Neural progenitor cell (in vitro differentiated cells): ENCODE results near the gene SLC17A1. TPM values are rescaled to one million over a fixed set of nuclear protein-coding genes. Genes with fewer than 3 reads are reported as not detected.

Source experiments
- DNase-seq: peaks from one replicate; pipeline ENCODE4 v3.0.0-alpha.2; 2016; ENCODE audit warnings: low spot score
- H2AFZ ChIP-seq: fragments of 200-600 bp; sonication (generic); replicated peaks from 2 replicates; pipeline ENCODE4 v1.6.1; 2016; ENCODE audit warnings: antibody characterized with exemption
- H3F3A ChIP-seq: fragments of 200-600 bp; sonication (generic); 2 replicates; pipeline ENCODE4 v1.6.1; 2016; ENCODE audit warnings: antibody characterized with exemption, low read depth
- H3K27ac ChIP-seq: fragments of 200-600 bp; sonication (generic); 2 replicates; pipeline ENCODE4 v1.5.1; 2016; ENCODE audit warnings: mild to moderate bottlenecking
- H3K27me3 ChIP-seq: fragments of 200-600 bp; sonication (generic); 2 replicates; pipeline ENCODE4 v1.6.1; 2016; ENCODE audit warnings: mild to moderate bottlenecking, moderate library complexity
- H3K36me3 ChIP-seq: fragments of 200-600 bp; sonication (generic); 2 replicates; pipeline ENCODE4 v1.5.1; 2016
- H3K4me1 ChIP-seq: fragments of 200-600 bp; sonication (generic); 2 replicates; pipeline ENCODE4 v1.6.1; 2016; ENCODE audit warnings: mixed run types
- H3K4me2 ChIP-seq: fragments of 200-600 bp; sonication (generic); 2 replicates; pipeline ENCODE4 v1.6.1; 2016
- H3K4me3 ChIP-seq: fragments of 200-600 bp; sonication (generic); 2 replicates; pipeline ENCODE4 v1.5.1; 2016
- H3K79me2 ChIP-seq: fragments of 200-600 bp; sonication (generic); 2 replicates; pipeline ENCODE4 v1.6.1; 2016; ENCODE audit warnings: low read depth
- H3K9ac ChIP-seq: fragments of 200-600 bp; sonication (generic); 2 replicates; pipeline ENCODE4 v1.6.1; 2016
- H3K9me3 ChIP-seq: fragments of 200-600 bp; sonication (generic); 2 replicates; pipeline ENCODE4 v1.5.1; 2016; ENCODE audit warnings: low read depth
- H4K20me1 ChIP-seq: fragments of 200-600 bp; sonication (generic); 2 replicates; pipeline ENCODE4 v1.6.1; 2016; ENCODE audit warnings: low read depth
- H3K27ac Mint-ChIP-seq: 3 replicates; pipeline ENCODE4 v1.8.0; 2021; ENCODE audit warnings: mixed read lengths
- H3K27me3 Mint-ChIP-seq: 2 replicates; pipeline ENCODE4 v1.8.0; 2022; ENCODE audit warnings: low read depth, mild to moderate bottlenecking, inconsistent platforms, moderate library complexity, mixed read lengths; ENCODE audit not compliant: insufficient read depth
- H3K36me3 Mint-ChIP-seq: 3 replicates; pipeline ENCODE4 v1.8.0; 2021; ENCODE audit warnings: mixed read lengths
- H3K4me1 Mint-ChIP-seq: 3 replicates; pipeline ENCODE4 v1.8.0; 2021; ENCODE audit warnings: mixed read lengths
- H3K4me3 Mint-ChIP-seq: 3 replicates; pipeline ENCODE4 v1.8.0; 2021; ENCODE audit warnings: mild to moderate bottlenecking, moderate library complexity, mixed read lengths
- H3K9me3 Mint-ChIP-seq: 3 replicates; pipeline ENCODE4 v1.8.0; 2020; ENCODE audit warnings: mixed read lengths
- CTCF ChIP-seq: fragments of 200-600 bp; sonication (generic); IDR thresholded peaks from 2 replicates; pipeline ENCODE4 v1.5.1; 2017; ENCODE audit warnings: antibody characterized with exemption, mild to moderate bottlenecking
- EZH2 ChIP-seq: fragments of 200-600 bp; sonication (generic); IDR thresholded peaks from 2 replicates; pipeline ENCODE4 v1.6.1; 2017; ENCODE audit warnings: antibody characterized with exemption, mild to moderate bottlenecking, moderate library complexity
- EZH2phosphoT487 ChIP-seq: fragments of 200-600 bp; sonication (generic); IDR thresholded peaks from 2 replicates; pipeline ENCODE4 v1.6.1; 2017; ENCODE audit warnings: antibody characterized with exemption
- total RNA-seq: library from RNA; depleted of rRNA; stranded (reverse); fragments of >200 nt; gene quantifications from 2 replicates; pipeline ENCODE4 v1.2.3, GENCODE V29; 2015; ENCODE audit warnings: low replicate concordance

The SLC17A1 gene
- total RNA-seq, 1 donor from 2014 or later = not detected

- Histone ChIP-seq H3K4me3 (no peak overlapping the region), H3K9me3 (no peaks in the 10 kb centered on the region), H3K9ac (no peak overlapping the region), H3K36me3 (no peaks in the 10 kb centered on the region), H3F3A (no peaks in the 10 kb centered on the region), H4K20me1 (no peaks in the 10 kb centered on the region), H2AFZ (no peak overlapping the region), H3K27ac (no peak overlapping the region), H3K27me3 (no peaks in the 10 kb centered on the region), H3K79me2 (no peaks in the 10 kb centered on the region), H3K4me1 (no peaks in the 10 kb centered on the region), H3K4me2 (no peak overlapping the region)
- Mint-ChIP-seq H3K27me3 (no peaks in the 10 kb centered on the region), H3K36me3 (no peaks in the 10 kb centered on the region), H3K4me3 (no peak overlapping the region), H3K27ac (no peak overlapping the region), H3K9me3 (no peaks in the 10 kb centered on the region), H3K4me1 (no peaks in the 10 kb centered on the region)
- TF ChIP-seq EZH2phosphoT487 (no peak), CTCF (no peak)
- no peak for DNase-seq
Observed at GRCh38 chr6:25868436-25869183, 36.8 kb upstream of the SLC17A1 start.

DNA sequence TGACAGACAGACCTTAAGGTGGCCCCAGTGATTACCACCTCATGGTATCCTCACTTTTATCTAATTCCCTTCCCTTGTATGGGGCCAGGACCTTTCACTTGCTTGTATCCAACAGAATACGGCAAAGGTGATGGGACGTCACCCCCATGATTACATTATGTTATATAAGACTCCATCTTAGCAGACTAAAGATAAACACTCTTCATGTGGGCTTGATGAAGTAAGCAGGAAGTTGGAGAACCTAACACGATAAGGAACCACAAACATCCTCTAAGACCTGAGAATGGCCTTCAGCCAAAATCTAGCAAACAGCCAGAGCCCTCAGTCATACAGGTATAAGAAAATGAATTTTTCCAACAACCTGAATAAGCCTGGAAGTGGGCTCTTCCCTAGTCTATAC lies 34.2 kb upstream of the SLC17A1 start:
- Histone ChIP-seq H3K27ac (no peak overlapping the region), H3K36me3 (no peaks in the 10 kb centered on the region), H3K4me2 (no peak overlapping the region), H2AFZ (no peak overlapping the region), H3K4me3 (no peak overlapping the region), H3K4me1 (no peaks in the 10 kb centered on the region), H4K20me1 (no peaks in the 10 kb centered on the region), H3K9me3 (no peaks in the 10 kb centered on the region), H3F3A (no peaks in the 10 kb centered on the region), H3K9ac (no peak overlapping the region), H3K27me3 (no peaks in the 10 kb centered on the region), H3K79me2 (no peaks in the 10 kb centered on the region)
- Mint-ChIP-seq H3K36me3 (no peaks in the 10 kb centered on the region), H3K27ac (no peak overlapping the region), H3K4me3 (no peak overlapping the region), H3K27me3 (no peaks in the 10 kb centered on the region), H3K9me3 (no peaks in the 10 kb centered on the region), H3K4me1 (no peaks in the 10 kb centered on the region)
- TF ChIP-seq CTCF = no peak
- TF ChIP-seq EZH2phosphoT487 = no peak
- TF ChIP-seq EZH2 = no peak
- no peak for DNase-seq

DNA sequence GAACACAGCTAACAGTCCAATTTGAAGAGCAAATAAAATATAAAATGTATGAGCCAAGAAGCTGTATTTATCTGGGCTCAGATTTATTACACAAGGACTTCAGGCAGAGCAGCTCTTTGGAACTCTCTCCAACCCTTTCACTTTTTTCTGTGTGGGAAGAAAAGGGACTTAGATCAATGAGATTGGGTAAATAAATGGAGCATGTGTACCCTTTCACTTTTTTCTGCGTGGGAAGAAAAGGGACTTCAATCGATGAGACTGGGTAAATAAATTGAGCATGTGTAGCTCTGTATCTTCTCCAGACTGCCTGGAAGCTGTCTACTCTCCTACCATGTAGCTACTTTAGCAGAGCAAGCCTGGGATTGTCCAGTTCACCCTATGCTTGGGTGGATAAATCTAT lies 31.5 kb upstream of the SLC17A1 start:
- no peak overlapping the region for H3K4me3 Mint-ChIP-seq

More for the DNA sequence above, 31.5 kb upstream of the SLC17A1 start:
- Histone ChIP-seq H3K4me3 (no peak overlapping the region), H3K27ac (no peak overlapping the region), H3K4me2 (no peak overlapping the region), H3K27me3 (no peaks in the 10 kb centered on the region), H3K79me2 (no peaks in the 10 kb centered on the region), H3K9ac (no peak overlapping the region), H3K4me1 (no peaks in the 10 kb centered on the region), H3K36me3 (no peaks in the 10 kb centered on the region), H3K9me3 (no peaks in the 10 kb centered on the region), H2AFZ (no peak overlapping the region), H4K20me1 (no peaks in the 10 kb centered on the region), H3F3A (no peaks in the 10 kb centered on the region)
- Mint-ChIP-seq H3K9me3 (no peaks in the 10 kb centered on the region), H3K27me3 (no peaks in the 10 kb centered on the region), H3K36me3 (no peaks in the 10 kb centered on the region), H3K4me1 (no peaks in the 10 kb centered on the region), H3K27ac (no peak overlapping the region)
- TF ChIP-seq EZH2phosphoT487 (no peak), EZH2 (no peak), CTCF (no peak)
- DNase-seq = no peak
